Vagina (tissue), 2 donors: Measurements from ENCODE around the gene PIGS. TPM values are rescaled to one million over a fixed set of nuclear protein-coding genes. Genes with fewer than 3 reads are reported as not detected.
A peak's percentile ranks its signal among the peaks of the same experiment; 100 is the strongest.

Experiments
- DNase-seq, 2 donors: peaks; one replicate each; pipeline ENCODE4 v3.0.0-alpha.2; 2017; ENCODE audit errors: extremely low spot score in 2 of 2
- H3K27ac ChIP-seq: fragments of 200-600 bp; sonication (generic); one replicate; pipeline ENCODE4 v1.5.1; 2019
- H3K27me3 ChIP-seq: fragments of 200-600 bp; sonication (generic); one replicate; pipeline ENCODE4 v1.5.1; 2019
- H3K36me3 ChIP-seq, 2 donors: fragments of 200-600 bp; sonication (generic); one replicate each; pipeline ENCODE4 v1.5.1; 2017 to 2019
- H3K4me1 ChIP-seq: fragments of 200-600 bp; sonication (generic); one replicate; pipeline ENCODE4 v1.5.1; 2019
- H3K4me3 ChIP-seq, 2 donors: fragments of 200-600 bp; sonication (generic); 1 replicate in 1 of 2; 2 replicates in 1 of 2; pipeline ENCODE4 v1.5.1; 2016 to 2019
- H3K9me3 ChIP-seq: fragments of 200-600 bp; sonication (generic); one replicate; pipeline ENCODE4 v1.5.1; 2019
- POLR2A ChIP-seq, 2 donors: fragments of 450-650 bp; IDR thresholded peaks; one replicate each; pipeline ENCODE4 v1.6.1; 2017; ENCODE audit warnings: antibody characterized with exemption in 2 of 2, mild to moderate bottlenecking in 2 of 2, moderate library complexity in 2 of 2
- POLR2AphosphoS5 ChIP-seq, 2 donors: sonication (generic); formaldehyde crosslinking; IDR thresholded peaks; one replicate each; pipeline ENCODE4 v1.9.0; 2017; ENCODE audit warnings: antibody characterized with exemption in 2 of 2, mild to moderate bottlenecking in 2 of 2, low read depth in 1 of 2; ENCODE audit not compliant: insufficient read depth in 1 of 2
- intact Hi-C: fragments of 100-400 bp; cut with DNase I; formaldehyde crosslinking; loops from one replicate; pipeline ENCODE4 v1.15.1; 2023
- total RNA-seq: library from RNA; depleted of rRNA; stranded (reverse); fragments of >200 nt; gene quantifications from one replicate; pipeline ENCODE4 v1.2.3, GENCODE V29; 2016
- TF ChIP-seq, protein P1 (sequence below), 3 experiments: fragments of 450-650 bp in 2 of 3; fragments of 200-600 bp in 1 of 3; sonication (generic) in 1 of 3; IDR thresholded peaks; one replicate each; pipeline ENCODE4 v1.5.1; 2017 to 2019; ENCODE audit warnings: antibody characterized with exemption in 3 of 3, mild to moderate bottlenecking in 2 of 3, moderate library complexity in 2 of 3

Gene PIGS
- total RNA-seq, 1 donor from 2014 or later: 22.8 TPM

DNA sequence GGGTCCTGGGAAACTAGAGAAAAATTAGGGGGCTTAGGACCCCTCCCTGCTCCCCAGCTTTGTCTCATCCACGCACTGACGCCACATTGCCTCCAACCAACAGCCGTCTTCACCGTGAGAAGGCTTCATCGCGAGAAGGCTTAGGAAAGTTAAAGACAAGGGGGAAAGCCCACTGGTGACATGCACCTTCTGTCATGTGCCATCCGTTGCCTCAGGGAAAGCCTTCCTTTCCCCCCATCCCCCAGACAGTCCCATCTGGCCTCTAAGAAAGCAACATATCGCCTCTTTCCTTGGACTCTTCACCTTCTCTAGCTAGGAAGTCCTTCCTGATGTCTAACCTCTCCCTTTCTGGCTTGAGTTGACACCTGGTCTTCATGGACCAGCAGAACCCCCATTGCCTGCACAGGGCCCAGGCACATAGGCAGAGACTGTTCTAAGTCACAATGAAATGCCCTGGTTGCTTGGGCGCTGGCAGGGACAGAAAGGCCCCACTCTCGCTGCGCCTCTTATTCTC is 63.1 kb downstream of the PIGS start:
- Histone ChIP-seq H3K4me1 (peaks cover 17% of the 10 kb centered on the region), H3K27me3 (no peaks in the 10 kb centered on the region), H3K9me3 (no peaks in the 10 kb centered on the region), H3K4me3 (no peak overlapping the region), H3K36me3 (no peaks in the 10 kb centered on the region), H3K27ac (peak overlapping the region; percentile 58)
- intact Hi-C loops: no loop called here
- DNase-seq: no peak
- TF ChIP-seq POLR2AphosphoS5 (IDR thresholded peaks at IDR 0.05; ENCODE audit: insufficient read depth in 1 of 2, low read depth in 1 of 2): no peak

DNA sequence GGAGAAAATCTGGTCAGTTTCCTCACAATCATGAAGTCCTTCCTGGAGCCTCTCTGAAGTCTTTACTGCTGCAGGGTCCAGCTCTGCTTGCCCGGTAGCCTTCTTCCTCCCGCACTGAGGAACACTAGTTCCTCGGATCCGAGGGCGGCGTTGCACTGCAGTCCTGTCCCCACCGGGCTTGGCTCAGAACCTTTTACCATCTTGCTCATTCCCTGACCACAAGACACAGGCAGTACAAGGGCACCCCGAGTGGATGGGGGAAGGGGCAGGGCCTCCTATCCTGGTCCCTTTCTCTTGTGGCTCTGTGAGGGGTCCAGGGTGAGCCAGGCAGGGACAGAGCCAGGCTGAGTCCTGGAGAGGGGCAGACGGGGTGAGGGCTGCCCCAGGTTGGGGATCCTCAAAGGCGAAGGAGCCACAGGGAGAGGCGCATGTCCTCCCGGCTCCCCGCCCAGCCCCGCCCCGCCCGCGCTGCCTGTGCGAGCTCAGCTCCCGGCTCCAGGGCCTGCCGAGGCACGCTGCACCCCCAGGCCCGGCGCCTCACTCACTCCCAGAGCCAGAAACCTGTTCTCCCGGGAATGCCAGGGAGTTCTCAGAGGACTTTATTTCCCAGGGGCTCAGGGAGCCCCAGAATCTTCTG is 63.6 kb downstream of the PIGS start:
- Histone ChIP-seq H3K36me3 (no peaks in the 10 kb centered on the region), H3K4me1 (peaks cover 17% of the 10 kb centered on the region), H3K9me3 (no peaks in the 10 kb centered on the region), H3K27ac (peak overlapping the region; percentile 58), H3K27me3 (no peaks in the 10 kb centered on the region), H3K4me3 (peak overlapping the region in 1 of 2 donors; percentile 29)
- TF ChIP-seq, protein P1, sequence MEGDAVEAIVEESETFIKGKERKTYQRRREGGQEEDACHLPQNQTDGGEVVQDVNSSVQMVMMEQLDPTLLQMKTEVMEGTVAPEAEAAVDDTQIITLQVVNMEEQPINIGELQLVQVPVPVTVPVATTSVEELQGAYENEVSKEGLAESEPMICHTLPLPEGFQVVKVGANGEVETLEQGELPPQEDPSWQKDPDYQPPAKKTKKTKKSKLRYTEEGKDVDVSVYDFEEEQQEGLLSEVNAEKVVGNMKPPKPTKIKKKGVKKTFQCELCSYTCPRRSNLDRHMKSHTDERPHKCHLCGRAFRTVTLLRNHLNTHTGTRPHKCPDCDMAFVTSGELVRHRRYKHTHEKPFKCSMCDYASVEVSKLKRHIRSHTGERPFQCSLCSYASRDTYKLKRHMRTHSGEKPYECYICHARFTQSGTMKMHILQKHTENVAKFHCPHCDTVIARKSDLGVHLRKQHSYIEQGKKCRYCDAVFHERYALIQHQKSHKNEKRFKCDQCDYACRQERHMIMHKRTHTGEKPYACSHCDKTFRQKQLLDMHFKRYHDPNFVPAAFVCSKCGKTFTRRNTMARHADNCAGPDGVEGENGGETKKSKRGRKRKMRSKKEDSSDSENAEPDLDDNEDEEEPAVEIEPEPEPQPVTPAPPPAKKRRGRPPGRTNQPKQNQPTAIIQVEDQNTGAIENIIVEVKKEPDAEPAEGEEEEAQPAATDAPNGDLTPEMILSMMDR (IDR thresholded peaks at IDR 0.05): no peak
- peak in 1 of 2 donors; percentile 14 for TF ChIP-seq POLR2AphosphoS5 (IDR thresholded peaks at IDR 0.05; ENCODE audit: insufficient read depth in 1 of 2, low read depth in 1 of 2)
- DNase-seq: no peak
- intact Hi-C loops: no loop called here

DNA sequence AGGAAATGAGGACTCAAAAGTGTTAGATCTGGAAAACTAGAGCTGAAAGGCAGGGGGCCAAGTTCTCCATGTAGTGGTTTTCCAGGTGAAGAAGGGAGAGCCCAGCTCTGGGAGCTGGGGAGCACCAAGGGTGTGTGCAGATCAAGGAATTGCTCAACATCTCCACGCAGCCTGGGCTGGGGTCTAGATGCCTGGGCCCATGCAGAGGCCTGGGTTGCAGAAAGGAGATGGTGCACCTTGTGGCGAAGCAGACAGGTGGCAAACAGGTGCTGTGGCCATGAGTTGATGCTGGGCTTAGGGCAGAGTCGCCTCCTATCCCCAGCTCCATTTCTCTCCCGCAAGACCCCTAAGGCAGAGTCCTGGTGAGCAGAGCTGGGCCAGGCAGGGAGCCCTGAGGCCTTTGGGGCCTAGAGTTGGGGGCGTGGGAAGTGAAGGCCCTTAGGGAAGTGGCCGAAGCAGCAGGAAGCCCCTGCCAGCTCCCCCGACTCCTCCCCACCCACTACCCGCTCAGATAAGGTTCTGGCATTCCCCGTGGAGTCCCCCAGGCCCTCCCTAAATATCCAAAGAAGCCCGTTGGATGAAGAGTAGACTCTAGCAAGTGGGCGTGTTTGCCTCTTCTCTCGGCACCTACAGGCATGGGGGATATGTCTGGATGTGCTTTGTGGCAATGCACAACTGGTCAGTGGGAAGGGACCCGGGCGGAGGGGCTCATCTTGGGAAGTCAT is 64.4 kb downstream of the PIGS start:
- Histone ChIP-seq H3K36me3 (no peaks in the 10 kb centered on the region), H3K4me1 (peaks cover 17% of the 10 kb centered on the region), H3K9me3 (no peaks in the 10 kb centered on the region), H3K4me3 (peak overlapping the region in 1 of 2 donors; percentile 29), H3K27ac (no peak overlapping the region), H3K27me3 (no peaks in the 10 kb centered on the region)
- intact Hi-C loops: no loop called here
- no peak for DNase-seq
- TF ChIP-seq POLR2A (IDR thresholded peaks at IDR 0.05) (no peak), POLR2AphosphoS5 (IDR thresholded peaks at IDR 0.05; ENCODE audit: insufficient read depth in 1 of 2, low read depth in 1 of 2) (no peak)
- TF ChIP-seq, protein P1 (IDR thresholded peaks at IDR 0.05): no peak

DNA sequence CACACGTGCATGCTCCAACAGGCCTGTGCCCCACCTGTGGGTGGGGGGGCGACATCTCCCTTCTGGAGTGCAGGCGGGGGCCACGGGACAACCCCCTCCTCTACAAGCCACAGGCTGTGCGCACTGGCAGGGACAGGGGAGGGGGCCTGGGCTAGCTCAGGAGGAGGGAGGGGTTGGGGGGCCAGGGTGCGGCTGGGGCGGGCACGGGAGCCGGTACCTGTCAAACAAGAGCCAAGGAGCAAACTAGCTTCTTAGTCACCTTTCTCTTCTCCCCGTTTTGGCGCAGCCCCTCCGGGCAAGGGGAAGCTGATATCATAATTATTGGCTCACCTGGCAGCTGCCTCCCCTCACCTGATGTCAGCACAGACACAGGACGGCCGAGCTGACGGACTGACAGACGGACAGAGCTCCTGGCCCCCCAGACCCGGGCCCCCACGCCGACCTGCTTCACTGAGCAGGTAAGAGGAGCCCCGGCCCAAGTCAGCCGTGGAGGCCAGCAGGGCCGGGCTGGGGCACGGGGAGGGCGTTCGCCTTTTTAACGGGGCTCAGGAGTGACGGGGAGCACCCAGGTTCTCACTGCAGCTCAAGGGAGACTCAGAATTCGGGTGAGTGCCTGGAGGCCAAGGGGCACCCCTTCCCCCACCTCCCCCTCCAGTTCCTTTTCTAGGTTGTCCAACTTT is 65.2 kb downstream of the PIGS start, which contains the start of gene FOXN1:
TSS of gene FOXN1 (plus strand) at position 363 of the 680 bp plus-strand sequence. CDS start 17,622 bp downstream, outside the sequence.
- TF ChIP-seq POLR2AphosphoS5 (IDR thresholded peaks at IDR 0.05; ENCODE audit: insufficient read depth in 1 of 2, low read depth in 1 of 2) (no peak), POLR2A (IDR thresholded peaks at IDR 0.05) (no peak)
- TF ChIP-seq, protein P1 (IDR thresholded peaks at IDR 0.05): no peak
- Histone ChIP-seq H3K9me3 (no peaks in the 10 kb centered on the region), H3K36me3 (no peaks in the 10 kb centered on the region), H3K27me3 (no peaks in the 10 kb centered on the region), H3K4me1 (peaks cover 17% of the 10 kb centered on the region), H3K4me3 (peak within 1 kb of the TSS in 1 of 2 donors; percentile 29), H3K27ac (peak within 1 kb of the TSS; percentile 33)
- DNase-seq: no peak
- intact Hi-C loops: no loop called here

DNA sequence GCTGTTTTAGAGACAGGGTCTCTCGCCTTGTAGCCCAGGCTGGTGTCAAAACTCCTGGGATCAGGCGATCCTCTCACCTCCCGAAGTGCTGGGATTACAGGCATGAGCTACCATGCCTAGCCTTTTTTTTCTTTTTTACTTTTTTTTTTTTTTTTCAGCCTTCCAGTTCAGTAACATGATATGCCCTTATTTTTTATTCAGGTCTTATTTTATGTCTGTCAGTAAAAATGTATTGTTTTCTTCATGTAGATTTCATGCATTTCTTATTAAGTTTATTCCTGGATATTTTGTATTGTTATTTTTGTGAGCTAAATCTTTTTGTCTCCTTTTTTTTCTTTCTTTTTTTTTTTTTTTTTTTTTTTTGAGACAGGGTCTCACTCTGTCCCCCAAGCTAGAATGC is 67.9 kb downstream of the PIGS start:
- Histone ChIP-seq H3K9me3 (no peaks in the 10 kb centered on the region), H3K27ac (no peak overlapping the region), H3K36me3 (no peaks in the 10 kb centered on the region), H3K4me3 (no peak overlapping the region), H3K27me3 (no peaks in the 10 kb centered on the region), H3K4me1 (peaks cover 13% of the 10 kb centered on the region)
- DNase-seq: no peak
- intact Hi-C loops: no loop called here
- no peak for TF ChIP-seq POLR2AphosphoS5 (IDR thresholded peaks at IDR 0.05; ENCODE audit: insufficient read depth in 1 of 2, low read depth in 1 of 2)
- TF ChIP-seq, protein P1 (IDR thresholded peaks at IDR 0.05): no peak
- TF ChIP-seq POLR2A (IDR thresholded peaks at IDR 0.05): no peak
